ENCODE results near the gene ATG16L2. TPM values are rescaled to one million over a fixed set of nuclear protein-coding genes. Genes with fewer than 3 reads are reported as not detected.

ATG16L2 gene
- total RNA-seq, 2 donors from 2014 or later: 9.0 to 10.0 TPM

DNA sequence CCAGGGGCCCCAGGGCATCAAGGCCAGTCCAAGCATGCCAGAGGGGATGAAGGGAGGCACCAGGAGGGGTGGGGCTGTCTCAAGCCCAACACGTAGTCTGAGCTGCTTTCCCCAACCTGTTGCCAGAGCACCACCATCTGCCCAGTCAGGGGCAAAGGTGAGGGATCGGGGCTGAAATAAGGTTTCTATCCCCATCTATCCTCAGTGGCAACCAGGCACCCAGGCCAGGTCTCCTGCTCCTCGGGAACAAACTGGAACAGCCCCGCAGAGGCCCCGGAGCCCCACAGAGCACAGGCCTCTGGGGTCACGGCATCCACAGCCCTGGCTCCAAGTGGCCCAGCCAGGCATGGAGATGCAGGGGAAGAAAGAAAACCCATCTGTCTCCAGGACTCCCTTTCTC is 39.7 kb upstream of the ATG16L2 start:
- Histone ChIP-seq H3K36me3 (no peaks in the 10 kb centered on the region), H3K27me3 (no peaks in the 10 kb centered on the region), H3K9me3 (no peaks in the 10 kb centered on the region), H3K4me3 (no peak overlapping the region), H3K4me1 (peaks cover 0 to 69% of the 10 kb centered on the region in 2 donors), H3K27ac (peak overlapping the region; percentile 76 to 86)
- no peak for DNase-seq (ENCODE audit: low spot score)
- TF ChIP-seq CTCF (IDR thresholded peaks at IDR 0.05): no peak

- Histone ChIP-seq H3K27me3 (no peaks in the 10 kb centered on the region), H3K9me3 (no peaks in the 10 kb centered on the region), H3K4me3 (no peak overlapping the region), H3K4me1 (peaks cover 0 to 79% of the 10 kb centered on the region in 2 donors), H3K27ac (peak overlapping the region; percentile 76 to 80), H3K36me3 (no peaks in the 10 kb centered on the region)
- DNase-seq (ENCODE audit: low spot score): no peak
- no peak for TF ChIP-seq CTCF (IDR thresholded peaks at IDR 0.05)
Measured at GRCh38 chr11:72775288-72776110, 38.7 kb upstream of the ATG16L2 start.

DNA sequence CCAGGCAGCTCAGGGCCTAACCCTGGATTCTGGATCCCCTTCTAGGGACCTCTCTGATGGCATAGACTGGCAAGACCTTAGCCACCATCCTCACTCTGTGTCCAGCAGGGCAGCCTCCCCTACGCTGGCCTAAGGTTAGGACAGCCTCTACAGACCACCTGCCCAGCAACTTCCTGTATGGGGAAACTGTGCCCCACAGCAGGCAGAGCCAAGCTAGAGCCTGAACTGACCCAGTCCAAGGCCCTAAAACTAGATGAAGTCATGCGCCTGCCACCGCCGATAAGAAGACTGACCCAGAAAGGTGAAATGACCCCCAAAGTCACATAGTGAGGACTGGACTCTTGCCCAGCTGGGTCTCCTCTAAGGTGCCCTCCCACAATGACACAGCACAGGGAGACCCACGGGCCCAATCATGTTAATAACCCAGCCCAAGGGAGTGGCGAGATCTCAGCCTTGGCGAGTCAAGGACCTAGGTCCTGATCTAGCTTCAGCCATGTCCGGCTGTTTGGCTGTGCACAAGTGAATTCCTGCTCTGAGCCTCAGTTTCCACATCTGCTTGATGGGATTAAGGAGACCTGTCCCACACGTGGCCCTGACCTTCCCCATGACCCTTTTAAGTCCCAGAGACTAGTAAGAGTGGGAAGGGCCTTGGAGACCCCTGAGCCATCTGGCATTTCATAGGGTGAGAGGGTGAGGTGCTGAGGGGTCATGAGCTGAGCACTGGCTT is 37.9 kb upstream of the ATG16L2 start:
- no peaks in the 10 kb centered on the region for H3K27me3 ChIP-seq
- H3K36me3 ChIP-seq: no peaks in the 10 kb centered on the region
- TF ChIP-seq CTCF (IDR thresholded peaks at IDR 0.05): no peak
- DNase-seq (ENCODE audit: low spot score): no peak
- peak overlapping the region; percentile 76 to 80 for H3K27ac ChIP-seq
- no peaks in the 10 kb centered on the region for H3K9me3 ChIP-seq
- no peak overlapping the region for H3K4me3 ChIP-seq
- peaks cover 0 to 87% of the 10 kb centered on the region in 2 donors for H3K4me1 ChIP-seq

DNA sequence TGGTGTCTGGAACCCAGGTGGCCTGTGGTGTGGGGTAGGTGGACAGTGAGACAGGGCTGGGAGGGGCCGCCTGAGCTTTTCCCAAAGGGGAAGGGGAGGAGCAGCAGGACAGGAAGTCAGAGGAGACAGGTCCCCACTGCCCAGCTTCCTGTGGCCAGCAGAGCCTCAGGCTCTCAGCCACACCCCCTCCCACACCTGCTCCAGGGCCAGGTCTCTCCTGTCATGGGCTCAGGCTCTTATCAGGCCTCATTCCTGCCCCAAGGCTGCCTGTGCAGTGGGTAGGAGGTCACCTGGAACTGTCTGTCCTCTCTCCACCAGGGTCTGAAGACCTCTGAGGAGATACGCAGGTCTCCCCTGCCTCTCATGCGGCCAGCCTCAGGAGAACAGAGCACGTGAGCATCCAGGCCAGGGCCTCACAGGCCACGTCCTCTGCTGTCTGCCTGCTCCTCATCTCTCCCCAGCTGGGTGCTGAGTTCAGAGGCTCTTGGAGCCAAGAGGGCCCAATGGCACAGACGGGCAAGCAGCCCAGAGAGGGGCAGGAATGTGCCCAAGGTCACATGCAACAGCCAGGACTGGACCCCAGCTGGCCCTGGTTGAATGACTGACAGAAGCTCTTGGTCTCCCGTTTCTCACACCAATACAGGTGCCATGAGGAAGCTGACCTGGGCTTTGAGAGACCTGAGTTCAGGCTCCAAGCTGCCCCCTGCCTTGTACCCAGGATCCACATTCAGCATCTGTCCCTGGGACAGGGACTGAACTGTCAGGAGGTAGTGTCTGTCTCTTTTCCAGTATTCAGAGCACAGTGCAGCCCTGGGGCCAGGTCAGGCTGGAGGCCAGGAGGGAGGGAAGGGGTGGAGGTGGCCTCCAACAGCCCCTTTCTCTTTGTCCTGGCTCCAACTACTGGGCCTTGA is 37.1 kb upstream of the ATG16L2 start:
- peak overlapping the region; percentile 76 to 80 for H3K27ac ChIP-seq
- TF ChIP-seq CTCF (IDR thresholded peaks at IDR 0.05): no peak
- H3K4me1 ChIP-seq: peaks cover 0 to 83% of the 10 kb centered on the region in 2 donors
- no peaks in the 10 kb centered on the region for H3K27me3 ChIP-seq
- no peaks in the 10 kb centered on the region for H3K36me3 ChIP-seq
- DNase-seq (ENCODE audit: low spot score): no peak
- no peaks in the 10 kb centered on the region for H3K9me3 ChIP-seq
- H3K4me3 ChIP-seq: no peak overlapping the region

DNA sequence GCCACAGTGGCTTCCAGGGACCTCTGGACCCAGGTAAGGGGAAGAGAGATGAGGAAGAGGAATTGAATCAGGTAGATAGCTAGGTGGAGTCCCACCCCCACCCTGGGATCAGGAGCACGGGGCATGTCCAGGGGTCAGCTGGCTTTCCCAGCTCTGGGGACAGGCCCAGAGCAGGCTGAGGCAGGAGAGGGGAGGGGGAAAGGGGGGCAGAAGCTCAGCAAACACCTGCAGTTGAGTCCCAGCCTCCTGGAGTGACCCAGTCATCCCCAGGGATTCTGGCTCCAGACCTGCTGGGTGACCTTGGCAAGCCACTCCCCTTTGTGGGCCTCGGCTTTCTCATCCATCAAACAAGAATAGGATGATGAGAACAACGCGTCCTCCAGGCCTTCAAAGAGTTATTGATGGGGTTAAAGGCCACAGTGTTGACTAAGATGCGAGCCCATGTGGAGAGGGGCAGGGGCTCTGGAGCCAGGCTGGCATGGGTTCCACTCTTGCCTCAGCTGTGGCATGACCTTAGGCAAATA is 36.4 kb upstream of the ATG16L2 start:
- TF ChIP-seq CTCF (IDR thresholded peaks at IDR 0.05): no peak
- peak overlapping the region; percentile 76 to 80 for H3K27ac ChIP-seq

More for the DNA sequence above, 36.4 kb upstream of the ATG16L2 start:
- DNase-seq (ENCODE audit: low spot score): no peak
- Histone ChIP-seq H3K4me3 (no peak overlapping the region), H3K9me3 (no peaks in the 10 kb centered on the region), H3K36me3 (no peaks in the 10 kb centered on the region), H3K27me3 (no peaks in the 10 kb centered on the region), H3K4me1 (peaks cover 0 to 83% of the 10 kb centered on the region in 2 donors)
